ENCODE measurements around the gene MALRD1. TPM values are rescaled to one million over a fixed set of nuclear protein-coding genes. Genes with fewer than 3 reads are reported as not detected.

The MALRD1 gene
- 1 to 10 TPM in 2 of 7 donors, under 1 TPM in 5; 0.23 to 1.6 (median 0.58) TPM for total RNA-seq
- polyA plus RNA-seq, result under 1 TPM; 0.06 to 0.15 (median 0.11) TPM
- long read RNA-seq, donor 1, result 0 reads
- long read RNA-seq, donor 2, result 0 reads

DNA sequence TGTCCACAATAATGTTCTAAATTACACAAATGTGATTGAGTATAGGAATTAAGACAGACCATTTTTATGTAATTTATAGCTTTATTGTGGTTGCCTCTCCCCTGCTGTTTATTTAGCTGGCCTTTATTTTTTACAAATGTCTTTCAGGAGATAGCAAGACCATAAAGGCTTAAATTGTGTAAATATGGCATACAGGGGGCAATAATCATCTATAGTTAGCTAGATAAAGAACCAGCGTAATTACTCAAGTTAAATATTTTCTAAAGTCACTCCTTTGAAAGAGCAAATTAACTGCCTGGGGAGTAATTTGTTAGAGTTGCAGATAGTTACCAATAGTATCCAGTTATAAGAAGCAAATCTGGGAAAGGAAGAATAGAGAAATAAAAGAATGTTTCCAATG, at the start of gene MALRD1:
Gene MALRD1, plus strand, starts transcription at position 313 of the 400 bp plus-strand sequence. CDS start 138 bp downstream, outside the sequence.
- WGBS, 5 donors, result 87 to 96% (median 91%) methylated on average over 1 of the region's 1 CpG
- Histone ChIP-seq H3K36me3 (no peaks in the 10 kb centered on the region), H3K4me3 (no peak within 1 kb of the TSS), H3K27ac (no peak within 1 kb of the TSS), H3K27me3 (replicated peaks in 1 of 7) (no peaks in the 10 kb centered on the region), H3K9me3 (peaks cover 0 to 6% (median 0%) of the 10 kb centered on the region in 8 donors), H3K4me1 (no peaks in the 10 kb centered on the region)
- intact Hi-C loops (cut with DNase I; ENCODE audit: low total_unique reads), result no loop called here
- TF ChIP-seq, protein P1, sequence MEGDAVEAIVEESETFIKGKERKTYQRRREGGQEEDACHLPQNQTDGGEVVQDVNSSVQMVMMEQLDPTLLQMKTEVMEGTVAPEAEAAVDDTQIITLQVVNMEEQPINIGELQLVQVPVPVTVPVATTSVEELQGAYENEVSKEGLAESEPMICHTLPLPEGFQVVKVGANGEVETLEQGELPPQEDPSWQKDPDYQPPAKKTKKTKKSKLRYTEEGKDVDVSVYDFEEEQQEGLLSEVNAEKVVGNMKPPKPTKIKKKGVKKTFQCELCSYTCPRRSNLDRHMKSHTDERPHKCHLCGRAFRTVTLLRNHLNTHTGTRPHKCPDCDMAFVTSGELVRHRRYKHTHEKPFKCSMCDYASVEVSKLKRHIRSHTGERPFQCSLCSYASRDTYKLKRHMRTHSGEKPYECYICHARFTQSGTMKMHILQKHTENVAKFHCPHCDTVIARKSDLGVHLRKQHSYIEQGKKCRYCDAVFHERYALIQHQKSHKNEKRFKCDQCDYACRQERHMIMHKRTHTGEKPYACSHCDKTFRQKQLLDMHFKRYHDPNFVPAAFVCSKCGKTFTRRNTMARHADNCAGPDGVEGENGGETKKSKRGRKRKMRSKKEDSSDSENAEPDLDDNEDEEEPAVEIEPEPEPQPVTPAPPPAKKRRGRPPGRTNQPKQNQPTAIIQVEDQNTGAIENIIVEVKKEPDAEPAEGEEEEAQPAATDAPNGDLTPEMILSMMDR (IDR thresholded peaks at IDR 0.05 in 8 of 11, conservative IDR thresholded peaks at IDR 0.05 in 3 of 11), result no peak
- TF ChIP-seq POLR2AphosphoS5 (IDR thresholded peaks at IDR 0.05) (no peak), POLR2A (IDR thresholded peaks at IDR 0.05) (no peak)
- no peak for DNase-seq

DNA sequence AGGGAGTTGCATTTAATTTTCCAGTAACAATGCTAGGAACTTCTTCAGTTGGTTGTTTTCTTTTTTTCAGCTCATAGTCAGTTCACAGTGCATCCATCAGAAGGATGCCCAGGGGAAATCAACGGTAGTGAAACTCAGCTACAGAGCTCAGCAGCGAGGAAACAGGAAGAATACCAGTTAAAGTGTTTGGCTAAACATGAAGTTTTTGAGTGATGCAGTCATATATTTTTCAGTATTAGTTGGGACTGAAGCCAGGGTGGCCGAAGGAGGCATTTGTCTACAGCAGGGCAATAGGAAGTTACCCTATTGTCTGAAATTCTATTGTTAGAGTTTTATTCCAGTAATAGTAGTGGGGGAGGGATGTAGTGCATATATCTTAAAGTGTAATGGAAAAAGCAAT, 45.3 kb upstream of the MALRD1 start:
- 10 to 14% (median 12%) methylated on average over 3 of the region's 3 CpGs for WGBS, 5 donors
- Histone ChIP-seq H3K9me3 (peaks cover 0 to 15% (median 0%) of the 10 kb centered on the region in 8 donors), H3K4me3 (no peak overlapping the region), H3K27me3 (replicated peaks in 1 of 7) (no peaks in the 10 kb centered on the region), H3K27ac (peak overlapping the region in 1 of 8 donors; percentile 29), H3K4me1 (no peaks in the 10 kb centered on the region), H3K36me3 (no peaks in the 10 kb centered on the region)
- no peak for DNase-seq
- intact Hi-C loops (cut with DNase I; ENCODE audit: low total_unique reads), result no loop called here
- TF ChIP-seq POLR2AphosphoS5 (IDR thresholded peaks at IDR 0.05) (no peak), POLR2A (IDR thresholded peaks at IDR 0.05) (no peak)
- TF ChIP-seq, protein P1 (IDR thresholded peaks at IDR 0.05 in 8 of 11, conservative IDR thresholded peaks at IDR 0.05 in 3 of 11), result peak in 1 of 11 experiments; percentile 12

DNA sequence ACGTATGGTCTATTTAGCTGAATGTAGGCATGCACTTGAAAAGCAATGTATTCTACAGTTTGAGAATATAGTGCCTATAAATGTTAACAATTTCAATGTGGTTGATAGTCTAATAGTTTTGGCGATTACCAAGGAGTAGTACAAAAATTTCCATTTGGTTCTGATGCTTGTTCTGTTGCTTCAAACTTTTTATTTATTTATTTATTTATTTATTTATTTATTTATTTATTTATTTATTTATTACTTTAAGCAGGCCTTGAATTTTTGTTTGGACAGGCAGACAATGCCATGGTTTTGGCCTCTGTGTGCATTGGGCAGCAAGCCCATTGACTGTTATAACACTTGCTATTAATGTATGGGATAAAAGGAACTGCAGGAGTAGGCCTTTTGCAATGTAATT, 36.5 kb upstream of the MALRD1 start:
- 85 to 97% (median 90%) methylated on average over 2 of the region's 2 CpGs for WGBS, 5 donors
- H3K36me3 ChIP-seq, result no peaks in the 10 kb centered on the region
- intact Hi-C loops (cut with DNase I; ENCODE audit: low total_unique reads), result no loop called here

DNA sequence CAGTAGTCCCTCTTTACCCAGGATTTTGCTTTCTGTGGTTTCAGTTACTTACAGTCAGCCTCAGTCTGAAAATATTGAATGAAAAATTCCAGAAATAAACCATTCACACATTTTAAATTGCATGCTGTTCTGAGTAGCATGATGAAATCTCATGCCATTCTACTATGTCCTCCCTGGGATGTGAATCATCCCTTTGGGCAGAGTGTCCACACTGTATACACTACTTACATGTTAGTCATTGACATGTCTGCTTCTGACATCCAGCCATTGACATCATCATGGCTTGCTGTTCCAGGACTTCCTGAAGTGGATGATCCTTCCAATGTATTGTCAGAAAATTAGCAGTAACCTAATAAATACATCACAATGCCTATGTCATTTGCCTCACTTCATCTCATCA, 34.6 kb upstream of the MALRD1 start:
- H3K27ac ChIP-seq, result no peak overlapping the region
- no peaks in the 10 kb centered on the region for H3K27me3 ChIP-seq (replicated peaks in 1 of 7)
- TF ChIP-seq, protein P1 (IDR thresholded peaks at IDR 0.05 in 8 of 11, conservative IDR thresholded peaks at IDR 0.05 in 3 of 11), result no peak
- no peak for TF ChIP-seq POLR2AphosphoS5 (IDR thresholded peaks at IDR 0.05)
- TF ChIP-seq POLR2A (IDR thresholded peaks at IDR 0.05), result no peak
- DNase-seq, result no peak
- intact Hi-C loops (cut with DNase I; ENCODE audit: low total_unique reads), result no loop called here
- no peaks in the 10 kb centered on the region for H3K4me1 ChIP-seq
- no peaks in the 10 kb centered on the region for H3K36me3 ChIP-seq
- peaks cover 0 to 37% (median 0%) of the 10 kb centered on the region in 8 donors for H3K9me3 ChIP-seq
- no peak overlapping the region for H3K4me3 ChIP-seq

More for the DNA sequence above, 36.5 kb upstream of the MALRD1 start:
- no peaks in the 10 kb centered on the region for H3K4me1 ChIP-seq
- peaks cover 0 to 38% (median 0%) of the 10 kb centered on the region in 8 donors for H3K9me3 ChIP-seq
- H3K27ac ChIP-seq, result no peak overlapping the region
- no peak overlapping the region for H3K4me3 ChIP-seq
- H3K27me3 ChIP-seq (replicated peaks in 1 of 7), result no peaks in the 10 kb centered on the region
- TF ChIP-seq, protein P1 (IDR thresholded peaks at IDR 0.05 in 8 of 11, conservative IDR thresholded peaks at IDR 0.05 in 3 of 11), result no peak
- TF ChIP-seq POLR2AphosphoS5 (IDR thresholded peaks at IDR 0.05) (no peak), POLR2A (IDR thresholded peaks at IDR 0.05) (no peak)
- DNase-seq, result no peak
